ENCODE measurements around the gene TCP1.
A peak's percentile ranks its signal among the peaks of the same experiment; 100 is the strongest.

TCP1 gene

DNA sequence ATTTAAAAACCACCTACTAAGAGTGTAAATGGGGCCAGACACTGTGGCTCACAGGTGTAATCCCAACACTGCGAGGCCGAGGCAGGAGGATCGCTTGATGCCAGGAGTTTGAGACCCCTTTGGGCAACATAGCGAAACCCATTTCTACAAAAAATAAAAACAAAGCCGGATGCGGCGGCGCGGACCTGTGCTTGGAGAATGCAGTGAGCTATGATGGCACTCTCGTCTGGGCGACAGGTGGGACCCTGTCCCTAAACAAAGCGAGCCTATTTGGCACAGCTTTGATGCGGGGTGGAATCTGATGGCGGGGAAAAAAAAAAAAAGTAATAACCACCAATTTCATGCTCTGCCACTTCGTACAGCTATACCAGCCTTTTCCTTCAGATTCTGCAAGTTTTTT lies 1.1 kb downstream of the TCP1 start:
- Histone ChIP-seq H3K27ac (ENCODE audit: extremely low read depth, low read depth, low read length) (no peak overlapping the region), H3K9me3 (ENCODE audit: control insufficient read depth, insufficient read depth, low read depth, low read length) (no peaks in the 10 kb centered on the region), H3K36me3 (ENCODE audit: control insufficient read depth in 2 of 2, insufficient read depth in 1 of 2, low read length in 2 of 2) (peaks cover 31 to 74% of the 10 kb centered on the region in 2 experiments), H3K4me3 (ENCODE audit: low read depth, low read length) (peak overlapping the region; percentile 98), H3K4me1 (ENCODE audit: control insufficient read depth, insufficient read depth, low read length) (peaks cover 8% of the 10 kb centered on the region)
- TF ChIP-seq SCRT1 (tag by site-specific recombination; IDR thresholded peaks at IDR 0.05; ENCODE audit: borderline replicate concordance) (peak; percentile 62; the same call in 1 of the 2 replicates), ZFP69B (tag by site-specific recombination; IDR thresholded peaks at IDR 0.05) (peak; percentile 24; the same call in 1 of the 2 replicates), SCRT2 (tag by site-specific recombination; IDR thresholded peaks at IDR 0.05) (peak; percentile 59; the same call in 1 of the 2 replicates)
- TF ChIP-seq, protein P1, sequence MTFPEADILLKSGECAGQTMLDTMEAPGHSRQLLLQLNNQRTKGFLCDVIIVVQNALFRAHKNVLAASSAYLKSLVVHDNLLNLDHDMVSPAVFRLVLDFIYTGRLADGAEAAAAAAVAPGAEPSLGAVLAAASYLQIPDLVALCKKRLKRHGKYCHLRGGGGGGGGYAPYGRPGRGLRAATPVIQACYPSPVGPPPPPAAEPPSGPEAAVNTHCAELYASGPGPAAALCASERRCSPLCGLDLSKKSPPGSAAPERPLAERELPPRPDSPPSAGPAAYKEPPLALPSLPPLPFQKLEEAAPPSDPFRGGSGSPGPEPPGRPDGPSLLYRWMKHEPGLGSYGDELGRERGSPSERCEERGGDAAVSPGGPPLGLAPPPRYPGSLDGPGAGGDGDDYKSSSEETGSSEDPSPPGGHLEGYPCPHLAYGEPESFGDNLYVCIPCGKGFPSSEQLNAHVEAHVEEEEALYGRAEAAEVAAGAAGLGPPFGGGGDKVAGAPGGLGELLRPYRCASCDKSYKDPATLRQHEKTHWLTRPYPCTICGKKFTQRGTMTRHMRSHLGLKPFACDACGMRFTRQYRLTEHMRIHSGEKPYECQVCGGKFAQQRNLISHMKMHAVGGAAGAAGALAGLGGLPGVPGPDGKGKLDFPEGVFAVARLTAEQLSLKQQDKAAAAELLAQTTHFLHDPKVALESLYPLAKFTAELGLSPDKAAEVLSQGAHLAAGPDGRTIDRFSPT (tag by site-specific recombination; IDR thresholded peaks at IDR 0.05), result no peak
- ChIA-PET POLR2A (interaction anchor here (0.7 to 4.2 kb wide), 8 partner anchors 8 to 95 kb away, joined by 3 to 115 read pairs (median 21); partner anchors contain the start of genes ACAT2, SOD2 and WTAP), CTCF (interaction anchor here (0.7 to 2.3 kb wide), 5 partner anchors 11 to 614 kb away, joined by 3 to 17 read pairs (median 3); no protein-coding TSS in a partner anchor)

DNA sequence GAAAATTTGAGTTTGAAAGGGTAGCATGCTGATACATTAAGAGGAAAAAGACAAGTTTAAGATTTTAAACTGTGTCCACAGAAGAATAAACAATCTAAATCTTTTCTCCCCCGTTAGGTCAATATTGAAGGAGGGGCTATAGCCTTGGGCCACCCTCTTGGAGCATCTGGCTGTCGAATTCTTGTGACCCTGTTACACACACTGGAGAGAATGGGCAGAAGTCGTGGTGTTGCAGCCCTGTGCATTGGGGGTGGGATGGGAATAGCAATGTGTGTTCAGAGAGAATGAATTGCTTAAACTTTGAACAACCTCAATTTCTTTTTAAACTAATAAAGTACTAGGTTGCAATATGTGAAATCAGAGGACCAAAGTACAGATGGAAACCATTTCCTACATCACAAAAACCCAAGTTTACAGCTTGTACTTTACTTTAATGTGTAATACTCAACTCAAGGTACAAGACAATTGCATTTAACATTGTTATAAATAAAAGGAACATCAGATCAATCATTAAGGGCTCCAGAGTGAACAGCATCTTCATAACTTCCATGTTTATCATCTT lies 10.8 kb downstream of the TCP1 start:
- H3K36me3 ChIP-seq (ENCODE audit: control insufficient read depth in 2 of 2, insufficient read depth in 1 of 2, low read length in 2 of 2), result peaks cover 47 to 98% of the 10 kb centered on the region in 2 experiments

DNA sequence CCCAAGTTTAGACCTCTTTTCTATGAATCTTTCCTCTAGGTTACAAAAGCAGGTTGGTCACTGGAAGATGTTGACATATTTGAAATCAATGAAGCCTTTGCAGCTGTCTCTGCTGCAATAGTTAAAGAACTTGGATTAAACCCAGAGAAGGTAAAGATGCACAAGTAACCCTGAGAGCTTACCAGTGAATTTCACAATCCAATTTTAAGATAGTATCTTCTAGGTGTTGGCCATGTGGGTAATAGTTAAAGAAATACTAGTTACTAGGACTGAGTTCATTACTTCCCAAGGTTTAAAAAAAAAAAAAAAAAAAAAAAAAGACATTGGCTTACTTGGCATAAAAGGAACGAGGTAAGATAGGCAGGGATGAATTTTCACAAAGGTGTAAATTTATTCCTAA lies 11.3 kb downstream of the TCP1 start:
- Histone ChIP-seq H3K27ac (ENCODE audit: extremely low read depth, low read depth, low read length) (no peak overlapping the region), H3K36me3 (ENCODE audit: control insufficient read depth in 2 of 2, insufficient read depth in 1 of 2, low read length in 2 of 2) (peaks cover 42 to 97% of the 10 kb centered on the region in 2 experiments), H3K9me3 (ENCODE audit: control insufficient read depth, insufficient read depth, low read depth, low read length) (no peaks in the 10 kb centered on the region), H3K4me3 (ENCODE audit: low read depth, low read length) (no peak overlapping the region), H3K4me1 (ENCODE audit: control insufficient read depth, insufficient read depth, low read length) (no peaks in the 10 kb centered on the region)
- ChIA-PET CTCF (interaction anchor here (0.5 to 0.6 kb wide), 2 partner anchors 44 to 116 kb away, joined by 3 read pairs; no protein-coding TSS in a partner anchor), POLR2A (interaction anchor here (8.6 kb wide), 1 partner anchor 11 kb away, joined by 75 read pairs; the partner anchor contains the start of genes MRPL18 and TCP1)
- TF ChIP-seq ZNF302 (tag by site-specific recombination; IDR thresholded peaks at IDR 0.05; ENCODE audit: low read depth), result no peak
- TF ChIP-seq ZNF416 (tag by site-specific recombination; IDR thresholded peaks at IDR 0.05), result no peak
- no peak for TF ChIP-seq GLI2 (tag by site-specific recombination; IDR thresholded peaks at IDR 0.05; ENCODE audit: borderline replicate concordance, low read depth)
- TF ChIP-seq, protein P2, sequence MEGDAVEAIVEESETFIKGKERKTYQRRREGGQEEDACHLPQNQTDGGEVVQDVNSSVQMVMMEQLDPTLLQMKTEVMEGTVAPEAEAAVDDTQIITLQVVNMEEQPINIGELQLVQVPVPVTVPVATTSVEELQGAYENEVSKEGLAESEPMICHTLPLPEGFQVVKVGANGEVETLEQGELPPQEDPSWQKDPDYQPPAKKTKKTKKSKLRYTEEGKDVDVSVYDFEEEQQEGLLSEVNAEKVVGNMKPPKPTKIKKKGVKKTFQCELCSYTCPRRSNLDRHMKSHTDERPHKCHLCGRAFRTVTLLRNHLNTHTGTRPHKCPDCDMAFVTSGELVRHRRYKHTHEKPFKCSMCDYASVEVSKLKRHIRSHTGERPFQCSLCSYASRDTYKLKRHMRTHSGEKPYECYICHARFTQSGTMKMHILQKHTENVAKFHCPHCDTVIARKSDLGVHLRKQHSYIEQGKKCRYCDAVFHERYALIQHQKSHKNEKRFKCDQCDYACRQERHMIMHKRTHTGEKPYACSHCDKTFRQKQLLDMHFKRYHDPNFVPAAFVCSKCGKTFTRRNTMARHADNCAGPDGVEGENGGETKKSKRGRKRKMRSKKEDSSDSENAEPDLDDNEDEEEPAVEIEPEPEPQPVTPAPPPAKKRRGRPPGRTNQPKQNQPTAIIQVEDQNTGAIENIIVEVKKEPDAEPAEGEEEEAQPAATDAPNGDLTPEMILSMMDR (tag by site-specific recombination; IDR thresholded peaks at IDR 0.05), result no peak
- no peak for TF ChIP-seq BCL11B (tag by site-specific recombination; IDR thresholded peaks at IDR 0.05; ENCODE audit: low read depth)
- TF ChIP-seq SCRT1 (tag by site-specific recombination; IDR thresholded peaks at IDR 0.05; ENCODE audit: borderline replicate concordance), result no peak
- TF ChIP-seq ZNF585B (tag by site-specific recombination; IDR thresholded peaks at IDR 0.05), result no peak
- TF ChIP-seq ZNF701 (tag by site-specific recombination; IDR thresholded peaks at IDR 0.05), result no peak

More for the DNA sequence above, 10.8 kb downstream of the TCP1 start:
- Histone ChIP-seq H3K4me1 (ENCODE audit: control insufficient read depth, insufficient read depth, low read length) (no peaks in the 10 kb centered on the region), H3K4me3 (ENCODE audit: low read depth, low read length) (no peak overlapping the region), H3K27ac (ENCODE audit: extremely low read depth, low read depth, low read length) (no peak overlapping the region), H3K9me3 (ENCODE audit: control insufficient read depth, insufficient read depth, low read depth, low read length) (no peaks in the 10 kb centered on the region)
- TF ChIP-seq ZNF433 (tag by site-specific recombination; IDR thresholded peaks at IDR 0.05; ENCODE audit: low read depth), result no peak
- no peak for TF ChIP-seq GLIS1 (tag by site-specific recombination; IDR thresholded peaks at IDR 0.05)
- ChIA-PET POLR2A (interaction anchor here (8.6 kb wide), 1 partner anchor 11 kb away, joined by 75 read pairs; the partner anchor contains the start of genes MRPL18 and TCP1), CTCF (interaction anchor here (0.5 to 0.6 kb wide), 2 partner anchors 45 to 117 kb away, joined by 3 read pairs; no protein-coding TSS in a partner anchor)
